HL-60 (cell line): ENCODE measurements around the gene BTBD2.

Experiments
- DNase-seq, 2 experiments: peaks; one replicate each; pipeline ENCODE4 v3.0.0-alpha.2; 2010 to 2020; ENCODE audit warnings: low read depth in 1 of 2, low spot score in 1 of 2
- H3K27ac ChIP-seq: fragments of 250-450 bp; sonication (Bioruptor Pico); replicated peaks from 2 replicates; pipeline ENCODE4 v1.5.1; 2020; ENCODE audit warnings: mild to moderate bottlenecking, moderate library complexity
- H3K27me3 ChIP-seq: fragments of 250-450 bp; sonication (Bioruptor Pico); 2 replicates; pipeline ENCODE4 v1.5.1; 2021; ENCODE audit warnings: mild to moderate bottlenecking, moderate library complexity; ENCODE audit not compliant: insufficient read depth, poor library complexity, severe bottlenecking
- H3K4me3 ChIP-seq: replicated peaks from 2 replicates; pipeline ENCODE4 v1.5.1; 2011; ENCODE audit warnings: mild to moderate bottlenecking, control low read depth, low read length; ENCODE audit not compliant: insufficient read depth
- GABPA ChIP-seq: IDR thresholded peaks from 2 replicates; pipeline ENCODE4 v1.6.1; 2012; ENCODE audit warnings: low read depth
- POLR2AphosphoS5 ChIP-seq: IDR thresholded peaks from 2 replicates; pipeline ENCODE4 v1.6.1; 2012; ENCODE audit warnings: low read depth
- SPI1 ChIP-seq: IDR thresholded peaks from 2 replicates; pipeline ENCODE4 v1.6.1; 2012; ENCODE audit warnings: low read depth, mild to moderate bottlenecking, borderline replicate concordance
- TF ChIP-seq, protein P1 (sequence below): IDR thresholded peaks from one replicate; pipeline ENCODE4 v1.5.1; 2011; ENCODE audit warnings: low read length, control low read depth, inconsistent platforms; ENCODE audit not compliant: insufficient read depth
- TF ChIP-seq, protein P2 (sequence below): IDR thresholded peaks from 2 replicates; pipeline ENCODE4 v1.6.1; 2012; ENCODE audit warnings: low read depth; ENCODE audit not compliant: insufficient replicate concordance

Gene BTBD2

DNA sequence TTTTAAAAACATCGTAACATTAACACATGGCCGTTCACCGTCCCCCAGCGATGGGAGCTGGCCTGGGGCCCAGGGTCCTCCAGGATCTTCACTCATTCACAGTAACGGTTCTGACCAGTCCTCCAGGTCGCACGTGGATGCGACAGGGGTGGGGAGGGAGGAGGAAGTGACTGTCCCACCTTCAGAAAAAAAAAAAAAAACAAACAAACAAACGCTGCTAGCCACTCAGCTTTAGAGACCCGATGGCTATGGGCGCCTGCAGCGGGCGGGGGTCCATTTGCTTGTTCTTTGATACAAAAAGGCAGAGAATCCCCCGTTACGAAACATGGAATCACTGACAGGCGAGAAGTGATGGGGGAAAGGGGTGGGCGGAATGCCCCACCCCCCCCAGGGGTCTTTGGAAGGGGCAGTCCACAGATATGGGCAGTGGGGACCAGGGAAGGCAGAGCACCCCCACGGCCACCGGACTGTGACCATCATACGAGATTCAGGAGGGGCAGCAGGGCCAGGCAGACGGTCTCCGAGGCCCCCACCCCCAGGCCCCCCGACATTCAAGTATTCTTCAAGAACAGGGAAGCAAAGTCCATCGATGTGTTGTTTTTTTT, 22.2 kb upstream of the BTBD2 start:
- no peaks in the 10 kb centered on the region for H3K27me3 ChIP-seq
- H3K27ac ChIP-seq, result no peak overlapping the region
- no peak for DNase-seq
- TF ChIP-seq, protein P1, sequence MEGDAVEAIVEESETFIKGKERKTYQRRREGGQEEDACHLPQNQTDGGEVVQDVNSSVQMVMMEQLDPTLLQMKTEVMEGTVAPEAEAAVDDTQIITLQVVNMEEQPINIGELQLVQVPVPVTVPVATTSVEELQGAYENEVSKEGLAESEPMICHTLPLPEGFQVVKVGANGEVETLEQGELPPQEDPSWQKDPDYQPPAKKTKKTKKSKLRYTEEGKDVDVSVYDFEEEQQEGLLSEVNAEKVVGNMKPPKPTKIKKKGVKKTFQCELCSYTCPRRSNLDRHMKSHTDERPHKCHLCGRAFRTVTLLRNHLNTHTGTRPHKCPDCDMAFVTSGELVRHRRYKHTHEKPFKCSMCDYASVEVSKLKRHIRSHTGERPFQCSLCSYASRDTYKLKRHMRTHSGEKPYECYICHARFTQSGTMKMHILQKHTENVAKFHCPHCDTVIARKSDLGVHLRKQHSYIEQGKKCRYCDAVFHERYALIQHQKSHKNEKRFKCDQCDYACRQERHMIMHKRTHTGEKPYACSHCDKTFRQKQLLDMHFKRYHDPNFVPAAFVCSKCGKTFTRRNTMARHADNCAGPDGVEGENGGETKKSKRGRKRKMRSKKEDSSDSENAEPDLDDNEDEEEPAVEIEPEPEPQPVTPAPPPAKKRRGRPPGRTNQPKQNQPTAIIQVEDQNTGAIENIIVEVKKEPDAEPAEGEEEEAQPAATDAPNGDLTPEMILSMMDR, result no peak
- TF ChIP-seq SPI1, result no peak
- no peak for TF ChIP-seq GABPA
- no peak; the same call in 1 of the 2 replicates for TF ChIP-seq POLR2AphosphoS5
- no peak overlapping the region for H3K4me3 ChIP-seq

GRCh38 chr19:2036424-2036823, 20.9 kb upstream of the BTBD2 start:
- H3K27ac ChIP-seq, result no peak overlapping the region
- H3K27me3 ChIP-seq, result no peaks in the 10 kb centered on the region
- no peak for DNase-seq
- H3K4me3 ChIP-seq, result no peak overlapping the region
- TF ChIP-seq SPI1 (no peak), POLR2AphosphoS5 (no peak), GABPA (no peak)
- TF ChIP-seq, protein P1, result no peak
- TF ChIP-seq, protein P2, sequence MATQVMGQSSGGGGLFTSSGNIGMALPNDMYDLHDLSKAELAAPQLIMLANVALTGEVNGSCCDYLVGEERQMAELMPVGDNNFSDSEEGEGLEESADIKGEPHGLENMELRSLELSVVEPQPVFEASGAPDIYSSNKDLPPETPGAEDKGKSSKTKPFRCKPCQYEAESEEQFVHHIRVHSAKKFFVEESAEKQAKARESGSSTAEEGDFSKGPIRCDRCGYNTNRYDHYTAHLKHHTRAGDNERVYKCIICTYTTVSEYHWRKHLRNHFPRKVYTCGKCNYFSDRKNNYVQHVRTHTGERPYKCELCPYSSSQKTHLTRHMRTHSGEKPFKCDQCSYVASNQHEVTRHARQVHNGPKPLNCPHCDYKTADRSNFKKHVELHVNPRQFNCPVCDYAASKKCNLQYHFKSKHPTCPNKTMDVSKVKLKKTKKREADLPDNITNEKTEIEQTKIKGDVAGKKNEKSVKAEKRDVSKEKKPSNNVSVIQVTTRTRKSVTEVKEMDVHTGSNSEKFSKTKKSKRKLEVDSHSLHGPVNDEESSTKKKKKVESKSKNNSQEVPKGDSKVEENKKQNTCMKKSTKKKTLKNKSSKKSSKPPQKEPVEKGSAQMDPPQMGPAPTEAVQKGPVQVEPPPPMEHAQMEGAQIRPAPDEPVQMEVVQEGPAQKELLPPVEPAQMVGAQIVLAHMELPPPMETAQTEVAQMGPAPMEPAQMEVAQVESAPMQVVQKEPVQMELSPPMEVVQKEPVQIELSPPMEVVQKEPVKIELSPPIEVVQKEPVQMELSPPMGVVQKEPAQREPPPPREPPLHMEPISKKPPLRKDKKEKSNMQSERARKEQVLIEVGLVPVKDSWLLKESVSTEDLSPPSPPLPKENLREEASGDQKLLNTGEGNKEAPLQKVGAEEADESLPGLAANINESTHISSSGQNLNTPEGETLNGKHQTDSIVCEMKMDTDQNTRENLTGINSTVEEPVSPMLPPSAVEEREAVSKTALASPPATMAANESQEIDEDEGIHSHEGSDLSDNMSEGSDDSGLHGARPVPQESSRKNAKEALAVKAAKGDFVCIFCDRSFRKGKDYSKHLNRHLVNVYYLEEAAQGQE, result no peak

GRCh38 chr19:2035590-2035991, 20.1 kb upstream of the BTBD2 start:
- Histone ChIP-seq H3K27ac (no peak overlapping the region), H3K4me3 (no peak overlapping the region), H3K27me3 (no peaks in the 10 kb centered on the region)
- TF ChIP-seq, protein P1, result no peak
- TF ChIP-seq POLR2AphosphoS5, result no peak
- TF ChIP-seq GABPA, result no peak
- TF ChIP-seq, protein P2, result no peak
- no peak for TF ChIP-seq SPI1
- no peak for DNase-seq
